H9 (cell line): ENCODE measurements around the gene NAP1L2. TPM values are rescaled to one million over a fixed set of nuclear protein-coding genes. Genes with fewer than 3 reads are reported as not detected.

ENCODE experiments used
- DNase-seq: peaks from one replicate; pipeline ENCODE4 v3.0.0-alpha.2; 2017
- H2AFZ ChIP-seq: one replicate; pipeline ENCODE4 v1.6.1; 2013; ENCODE audit warnings: mild to moderate bottlenecking, low read length, control low read depth, moderate library complexity
- H2AK5ac ChIP-seq: 2 replicates; pipeline ENCODE4 v1.6.1; 2013; ENCODE audit warnings: low read length, control low read depth, mixed read lengths; ENCODE audit not compliant: insufficient read length
- H2BK120ac ChIP-seq: one replicate; pipeline ENCODE4 v1.6.1; 2013; ENCODE audit warnings: low read depth, mild to moderate bottlenecking, low read length, control low read depth, inconsistent platforms; ENCODE audit not compliant: poor library complexity, severe bottlenecking
- H2BK12ac ChIP-seq: 2 replicates; pipeline ENCODE4 v1.6.1; 2013; ENCODE audit warnings: low read length, control low read depth, mixed read lengths, low read depth; ENCODE audit not compliant: insufficient read length
- H2BK15ac ChIP-seq: 2 replicates; pipeline ENCODE4 v1.6.1; 2013; ENCODE audit warnings: low read depth, low read length, control low read depth
- H2BK20ac ChIP-seq: one replicate; pipeline ENCODE4 v1.6.1; 2013; ENCODE audit warnings: low read depth, mild to moderate bottlenecking, low read length, control low read depth, inconsistent platforms; ENCODE audit not compliant: poor library complexity, severe bottlenecking
- H2BK5ac ChIP-seq: 2 replicates; pipeline ENCODE4 v1.6.1; 2013; ENCODE audit warnings: low read length, control low read depth, mixed read lengths; ENCODE audit not compliant: insufficient read length
- H3K14ac ChIP-seq: 2 replicates; pipeline ENCODE4 v1.6.1; 2013; ENCODE audit warnings: low read length, control low read depth; ENCODE audit not compliant: insufficient read depth
- H3K18ac ChIP-seq: 2 replicates; pipeline ENCODE4 v1.6.1; 2013; ENCODE audit warnings: low read depth, mild to moderate bottlenecking, mixed read lengths, low read length, control low read depth; ENCODE audit not compliant: insufficient read length
- H3K23ac ChIP-seq: 2 replicates; pipeline ENCODE4 v1.6.1; 2013; ENCODE audit warnings: low read length, control low read depth, mixed read lengths, low read depth; ENCODE audit not compliant: insufficient read length
- H3K23me2 ChIP-seq: 2 replicates; pipeline ENCODE4 v1.6.1; 2013; ENCODE audit warnings: low read depth, mild to moderate bottlenecking, mixed read lengths, low read length, control low read depth; ENCODE audit not compliant: insufficient read length, poor library complexity, severe bottlenecking
- H3K27ac ChIP-seq: 2 replicates; pipeline ENCODE4 v1.5.1; 2013; ENCODE audit warnings: low read length, control low read depth, mixed read lengths, low read depth; ENCODE audit not compliant: insufficient read length
- H3K27me3 ChIP-seq: 2 replicates; pipeline ENCODE4 v1.6.1; 2013; ENCODE audit warnings: low read length, control low read depth, inconsistent platforms; ENCODE audit not compliant: insufficient read depth
- H3K4ac ChIP-seq: 2 replicates; pipeline ENCODE4 v1.6.1; 2013; ENCODE audit warnings: low read depth, mild to moderate bottlenecking, control low read depth, inconsistent platforms, low read length, moderate library complexity
- H3K4me1 ChIP-seq: 2 replicates; pipeline ENCODE4 v1.6.1; 2013; ENCODE audit warnings: low read length, control low read depth, inconsistent platforms; ENCODE audit not compliant: insufficient read depth
- H3K4me2 ChIP-seq: 2 replicates; pipeline ENCODE4 v1.6.1; 2013; ENCODE audit warnings: low read length, control low read depth, mixed read lengths; ENCODE audit not compliant: insufficient read length, insufficient read depth
- H3K56ac ChIP-seq: 2 replicates; pipeline ENCODE4 v1.6.1; 2013; ENCODE audit warnings: low read depth, mild to moderate bottlenecking, mixed read lengths, low read length, control low read depth; ENCODE audit not compliant: insufficient read length
- H3K79me1 ChIP-seq: 2 replicates; pipeline ENCODE4 v1.6.1; 2013; ENCODE audit warnings: low read depth, mild to moderate bottlenecking, moderate library complexity, low read length, control low read depth, inconsistent platforms; ENCODE audit not compliant: insufficient read depth, poor library complexity, severe bottlenecking
- H3K79me2 ChIP-seq: 2 replicates; pipeline ENCODE4 v1.6.1; 2013; ENCODE audit warnings: low read length, control low read depth, inconsistent platforms; ENCODE audit not compliant: insufficient read depth
- H3K9ac ChIP-seq: 2 replicates; pipeline ENCODE4 v1.6.1; 2013; ENCODE audit warnings: low read length, control low read depth, mixed read lengths; ENCODE audit not compliant: insufficient read length; ENCODE audit errors: extremely low read depth
- H3K9me3 ChIP-seq: one replicate; pipeline ENCODE4 v1.6.1; 2013; ENCODE audit warnings: low read depth, low read length, inconsistent platforms; ENCODE audit not compliant: control insufficient read depth
- H3T11ph ChIP-seq: one replicate; pipeline ENCODE4 v1.6.1; 2013; ENCODE audit warnings: mild to moderate bottlenecking, low read length, control low read depth, inconsistent platforms
- H4K20me1 ChIP-seq: one replicate; pipeline ENCODE4 v1.6.1; 2013; ENCODE audit not compliant: control insufficient read depth, insufficient read length, insufficient read depth
- H4K5ac ChIP-seq: 2 replicates; pipeline ENCODE4 v1.6.1; 2013; ENCODE audit warnings: low read depth, mild to moderate bottlenecking, mixed read lengths, low read length, control low read depth; ENCODE audit not compliant: insufficient read length
- H4K8ac ChIP-seq: replicated peaks from 2 replicates; pipeline ENCODE4 v1.6.1; 2013; ENCODE audit warnings: low read length, control low read depth, mixed read lengths, low read depth; ENCODE audit not compliant: insufficient read length
- H4K91ac ChIP-seq: 2 replicates; pipeline ENCODE4 v1.6.1; 2013; ENCODE audit warnings: low read depth, mild to moderate bottlenecking, moderate library complexity, mixed read lengths, low read length, control low read depth; ENCODE audit not compliant: insufficient read length
- H3K27ac Mint-ChIP-seq, 3 experiments: 2 replicates in 2 of 3; 3 replicates in 1 of 3; pipeline ENCODE4 v1.8.0; 2020 to 2021; ENCODE audit warnings: mixed read lengths in 3 of 3, mild to moderate bottlenecking in 1 of 3, moderate library complexity in 1 of 3
- H3K27me3 Mint-ChIP-seq: 2 replicates; pipeline ENCODE4 v1.8.0; 2021; ENCODE audit warnings: low read depth, mild to moderate bottlenecking, moderate library complexity, mixed read lengths
- H3K36me3 Mint-ChIP-seq, 3 experiments: 2 replicates in 2 of 3; 3 replicates in 1 of 3; pipeline ENCODE4 v1.8.0; 2020 to 2021; ENCODE audit warnings: low read depth in 3 of 3, mixed read lengths in 3 of 3; ENCODE audit not compliant: insufficient read depth in 1 of 3
- H3K4me1 Mint-ChIP-seq, 2 experiments: 2 replicates each; pipeline ENCODE4 v1.8.0; 2020; ENCODE audit warnings: mixed read lengths in 2 of 2
- H3K4me3 Mint-ChIP-seq, 2 experiments: 2 replicates in 1 of 2; 3 replicates in 1 of 2; pipeline ENCODE4 v1.8.0; 2020 to 2021; ENCODE audit warnings: mild to moderate bottlenecking in 2 of 2, mixed read lengths in 2 of 2, moderate library complexity in 1 of 2
- H3K9me3 Mint-ChIP-seq, 2 experiments: 2 replicates in 1 of 2; 3 replicates in 1 of 2; pipeline ENCODE4 v1.8.0; 2020; ENCODE audit warnings: mild to moderate bottlenecking in 2 of 2, mixed read lengths in 2 of 2, moderate library complexity in 1 of 2
- CTCF ChIP-seq: fragments of 200-600 bp; sonication (generic); conservative IDR thresholded peaks from 3 replicates; pipeline ENCODE4 v1.8.0; 2021; ENCODE audit warnings: antibody characterized with exemption, mild to moderate bottlenecking
- WGBS: extraction: QIAGEN DNeasy Blood & Tissue Kit; methylation state at CpG from one replicate; pipeline ENCODE4 v1.1.7; 2013; ENCODE audit warnings: missing lambda C conversion rate, low lambda C conversion rate, mixed read lengths; ENCODE audit not compliant: insufficient read length; ENCODE audit errors: extremely low coverage; 5-methylcytosine and 5-hydroxymethylcytosine counted together
- total RNA-seq: library from RNA; stranded (reverse); gene quantifications from 2 replicates; pipeline ENCODE4 v1.2.1, GENCODE V29; 2021

The NAP1L2 gene
- total RNA-seq, 1 experiment from 2014 or later: 12.2 TPM

DNA sequence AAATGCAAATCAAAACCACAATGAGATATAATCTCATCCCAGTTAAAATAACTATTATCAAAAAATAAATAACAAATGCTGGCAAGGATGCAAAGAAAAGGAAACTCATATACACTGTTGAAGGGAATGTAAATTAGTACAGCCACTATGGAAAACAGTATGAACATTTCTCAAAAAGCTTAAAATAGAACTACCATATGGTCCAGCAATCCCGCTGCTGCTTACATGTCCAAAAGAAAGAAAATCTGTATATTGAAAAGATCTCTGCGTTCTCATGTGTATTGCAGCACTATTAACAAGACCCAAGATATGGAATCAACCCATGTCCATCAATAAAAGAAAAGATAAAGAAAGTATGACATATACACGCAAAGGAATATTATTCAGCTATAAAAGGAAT lies 3.0 kb upstream of the NAP1L2 start:
- no peak overlapping the region for H4K91ac ChIP-seq
- no peak overlapping the region for H4K8ac ChIP-seq
- H3T11ph ChIP-seq: no peak overlapping the region
- H3K9me3 ChIP-seq: peaks cover 23% of the 10 kb centered on the region
- no peaks in the 10 kb centered on the region for H3K27me3 ChIP-seq
- no peak overlapping the region for H2BK5ac ChIP-seq
- no peak overlapping the region for H3K4me2 ChIP-seq
- H3K79me1 ChIP-seq: no peaks in the 10 kb centered on the region
- no peak overlapping the region for H3K56ac ChIP-seq
- no peak overlapping the region for H2AFZ ChIP-seq
- TF ChIP-seq CTCF: no peak
- no peak overlapping the region for H3K4me3 Mint-ChIP-seq
- no peak overlapping the region for H3K27ac Mint-ChIP-seq
- no peak overlapping the region for H3K27ac ChIP-seq
- no peak overlapping the region for H2BK20ac ChIP-seq
- no peak overlapping the region for H4K5ac ChIP-seq
- no peak overlapping the region for H3K18ac ChIP-seq
- no peaks in the 10 kb centered on the region for H4K20me1 ChIP-seq
- peaks cover 0 to 12% (median 7%) of the 10 kb centered on the region in 3 experiments; a peak in 4 of 7 replicates for H3K36me3 Mint-ChIP-seq
- WGBS: no CpG with 5 or more reads among the region's 3 CpGs
- H2BK12ac ChIP-seq: no peak overlapping the region
- H3K4ac ChIP-seq: no peak overlapping the region
- no peak for DNase-seq
- H2BK15ac ChIP-seq: no peak overlapping the region
- H3K4me1 Mint-ChIP-seq: peaks cover 11% of the 10 kb centered on the region in 2 experiments
- H2AK5ac ChIP-seq: no peak overlapping the region
- H2BK120ac ChIP-seq: no peak overlapping the region
- H3K23ac ChIP-seq: no peak overlapping the region
- no peaks in the 10 kb centered on the region; the same call in 1 of the 2 replicates for H3K27me3 Mint-ChIP-seq
- H3K14ac ChIP-seq: no peak overlapping the region
- no peak overlapping the region for H3K9ac ChIP-seq
- no peaks in the 10 kb centered on the region for H3K4me1 ChIP-seq
- no peaks in the 10 kb centered on the region for H3K23me2 ChIP-seq
- no peaks in the 10 kb centered on the region for H3K79me2 ChIP-seq
- H3K9me3 Mint-ChIP-seq: peaks cover 60 to 69% of the 10 kb centered on the region in 2 experiments
